HepG2 (cell line): ENCODE data around the gene BTBD6. TPM values are rescaled to one million over a fixed set of nuclear protein-coding genes. Genes with fewer than 3 reads are reported as not detected.

Experiments
- ATAC-seq: fragments of 200-7000 bp; cut with Tn5 transposase; 3 replicates; pipeline ENCODE4 v1.9.1; 2020; ENCODE audit warnings: mild to moderate bottlenecking, moderate library complexity
- BruUV-seq: library from RNA; stranded (reverse); fragments of 400-500 nt; replicated peaks from 2 replicates; lab custom pipeline; 2021; lab: Mats Ljungman, UMichigan
- CTCF ChIA-PET: fragments of 300-600 bp; formaldehyde crosslinking; extraction: SDS; loops from one replicate; lab custom pipeline; 2021; ENCODE audit warnings: low total read pairs, inconsistent platforms, low intra/inter-chr PET ratio; lab: Yijun Ruan, JAX
- POLR2A ChIA-PET: fragments of 350-600 bp; sonication (Branson Sonifier 250); formaldehyde crosslinking; loops from one replicate; lab custom pipeline; 2020; ENCODE audit warnings: antibody characterized with exemption, inconsistent platforms; lab: Yijun Ruan, JAX
- DNase-seq: peaks from one replicate; pipeline ENCODE4 v3.0.0-alpha.2; 2015; ENCODE audit warnings: low spot score
- FAIRE-seq: peaks from 3 replicates; lab custom pipeline; 2011; peaks lifted over from hg19 to GRCh38; lab: Jason Lieb, UNC
- H2AFZ ChIP-seq: one replicate; pipeline ENCODE4 v1.6.1; 2011; ENCODE audit warnings: low read length, inconsistent platforms
- H3K27ac ChIP-seq: fragments of 300-600 bp; 3 replicates; pipeline ENCODE4 v1.8.0; 2011; ENCODE audit warnings: mixed run types, mild to moderate bottlenecking, mixed read lengths, low read length, inconsistent platforms; ENCODE audit not compliant: insufficient read depth; ENCODE audit errors: extremely low read length
- H3K27me3 ChIP-seq, 2 experiments: fragments of 200-600 bp in 1 of 2; 2 replicates in 1 of 2; 3 replicates in 1 of 2; pipeline versions ENCODE4 v1.6.0 to v1.8.0; 2011; ENCODE audit warnings: low read length in 2 of 2, mild to moderate bottlenecking in 2 of 2, moderate library complexity in 2 of 2, inconsistent platforms in 1 of 2; ENCODE audit not compliant: insufficient read depth in 2 of 2, control insufficient read depth in 1 of 2
- H3K36me3 ChIP-seq, 2 experiments: fragments of 200-600 bp in 1 of 2; replicated peaks in 1 of 2; 2 replicates in 1 of 2; 3 replicates in 1 of 2; pipeline versions ENCODE4 v1.5.1 to v1.8.0; 2011; ENCODE audit warnings: low read length in 2 of 2, inconsistent platforms in 1 of 2; ENCODE audit not compliant: insufficient read depth in 2 of 2, control insufficient read depth in 1 of 2
- H3K4me1 ChIP-seq: 2 replicates; pipeline ENCODE4 v1.5.1; 2012; ENCODE audit warnings: low read length, inconsistent platforms; ENCODE audit not compliant: insufficient read depth
- H3K4me2 ChIP-seq: 2 replicates; pipeline ENCODE4 v1.6.0; 2011; ENCODE audit warnings: low read depth, low read length, inconsistent platforms
- H3K4me3 ChIP-seq, 3 experiments: fragments of 200-600 bp in 1 of 3; sonication (generic), shearing (Covaris generic) in 1 of 3; replicated peaks in 1 of 3; 2 replicates each; pipeline ENCODE4 v1.5.1; 2011 to 2016; ENCODE audit warnings: low read length in 3 of 3, inconsistent platforms in 2 of 3, low read depth in 2 of 3, mild to moderate bottlenecking in 2 of 3, control low read depth in 1 of 3, mixed read lengths in 1 of 3; ENCODE audit not compliant: insufficient read depth in 1 of 3
- H3K79me2 ChIP-seq: one replicate; pipeline ENCODE4 v1.6.1; 2011; ENCODE audit warnings: low read length, inconsistent platforms; ENCODE audit not compliant: insufficient read depth
- H3K9ac ChIP-seq: 2 replicates; pipeline ENCODE4 v1.6.0; 2011; ENCODE audit warnings: mild to moderate bottlenecking, low read depth, low read length, inconsistent platforms; ENCODE audit not compliant: insufficient read depth
- H3K9me3 ChIP-seq: 2 replicates; pipeline ENCODE4 v1.5.1; 2012; ENCODE audit warnings: mild to moderate bottlenecking, low read length
- H4K20me1 ChIP-seq: 2 replicates; pipeline ENCODE4 v1.6.0; 2011; ENCODE audit warnings: inconsistent platforms, mild to moderate bottlenecking, low read length, moderate library complexity; ENCODE audit not compliant: insufficient read depth
- AGO2 ChIP-seq: fragments of 200-400 bp; formaldehyde crosslinking; optimal IDR thresholded peaks from 2 replicates; pipeline ENCODE3; 2017; ENCODE audit warnings: mild to moderate bottlenecking, low read depth, low read length, moderate library complexity
- MXI1 ChIP-seq: IDR thresholded peaks from 3 replicates; pipeline ENCODE4 v1.6.1; 2012; ENCODE audit warnings: low read depth, low read length, inconsistent platforms, borderline replicate concordance
- MYPOP ChIP-seq: sonication (generic); formaldehyde crosslinking; IDR thresholded peaks from 2 replicates; pipeline ENCODE4 v1.8.1; 2023; ENCODE audit warnings: mild to moderate bottlenecking, moderate library complexity, missing genetic modification reagents
- SOX13 ChIP-seq, 3 experiments: fragments of 450-650 bp in 1 of 3; sonication (generic) in 1 of 3; formaldehyde crosslinking in 1 of 3; IDR thresholded peaks in 2 of 3; conservative IDR thresholded peaks in 1 of 3; 2 replicates each; pipeline versions ENCODE4 v1.5.0 to v1.6.1; 2016 to 2020; ENCODE audit warnings: antibody characterized with exemption in 1 of 3, mild to moderate bottlenecking in 1 of 3, missing compliant biosample characterization in 1 of 3, missing genetic modification reagents in 1 of 3, moderate library complexity in 1 of 3
- ZHX1 ChIP-seq: sonication (generic); formaldehyde crosslinking; IDR thresholded peaks from 2 replicates; pipeline ENCODE4 v1.8.1; 2022; ENCODE audit warnings: low read depth, mild to moderate bottlenecking, missing genetic modification reagents
- WGBS: methylation state at CpG from one replicate; pipeline ENCODE4 v1.1.6; 2017; ENCODE audit warnings: low lambda C conversion rate; 5-methylcytosine and 5-hydroxymethylcytosine counted together
- in situ Hi-C: cut with HindIII; loops from 2 replicates; pipeline ENCODE4 v1.10.0; 2017; ENCODE audit warnings: low pct_unique_long_range_greater_than_20kb; ENCODE audit not compliant: extremely low pct_ligation_motif_present
- intact Hi-C: fragments of 100-400 bp; cut with micrococcal nuclease; formaldehyde crosslinking; loops from one replicate; pipeline ENCODE4 v1.10.0; 2022; ENCODE audit not compliant: unreplicated experiment
- polyA plus RNA-seq, 8 experiments: library from polyadenylated mRNA; depleted of rRNA in 3 of 8; stranded (reverse) in 7 of 8; unstranded in 1 of 8; fragments of >200 nt; fragmentation: Illumina TruSeq in 4 of 8; extraction: Trizol in 4 of 8; gene quantifications; 2 replicates each; pipeline versions ENCODE4 v1.2.1 to v1.2.3, GENCODE V29; 2011 to 2016; ENCODE audit warnings: low read depth in 4 of 8, missing spikeins in 1 of 8, mixed read lengths in 1 of 8; ENCODE audit not compliant: insufficient read depth in 1 of 8
- total RNA-seq, 5 experiments: library from RNA; depleted of rRNA; stranded (reverse); fragments of >200 nt; fragmentation: Illumina TruSeq; extraction: Trizol; gene quantifications; 2 replicates each; pipeline ENCODE4 v1.2.3, GENCODE V29; 2016; ENCODE audit warnings: low read depth in 1 of 5

Gene BTBD6
- total and polyA plus RNA-seq, 2 of the 13 experiments (the other 11 are each of a cell fraction or from before 2014, with no cell fraction given) = not detected

GRCh38 chr14:105285174-105285573 lies 36.8 kb downstream of the BTBD6 start:
- Histone ChIP-seq H3K4me3 (no peak overlapping the region), H3K27me3 (no peaks in the 10 kb centered on the region), H4K20me1 (peaks cover 6% of the 10 kb centered on the region; the same call in 1 of the 2 replicates), H2AFZ (no peak overlapping the region)
- CTCF ChIA-PET = no interaction called here
- BruUV-seq = TSS peak; percentile 43
- TF ChIP-seq ZHX1 (CRISPR knock-in tag) (no peak), SOX13 (IDR thresholded peaks at IDR 0.05) (no peak), SOX13 (CRISPR knock-in tag; conservative IDR thresholded peaks at IDR 0.05 in 1 of 2, IDR thresholded peaks at IDR 0.05 in 1 of 2) (no peak), MXI1 (no peak)
- TF ChIP-seq, all 625 proteins: peak for 0
- POLR2A ChIA-PET = no interaction called here
- no peak for DNase-seq
- H3K4me1 ChIP-seq = peaks cover 6% of the 10 kb centered on the region; the same call in 1 of the 2 replicates
- no peak for FAIRE-seq
- WGBS = 95% methylated on average over 8 of the region's 8 CpGs
- peaks cover 7 to 18% of the 10 kb centered on the region in 2 experiments; a peak in 3 of 5 replicates for H3K36me3 ChIP-seq
- H3K9ac ChIP-seq = no peak overlapping the region
- intact Hi-C loops (no loop called here), in situ Hi-C loops (no loop called here)
- H3K9me3 ChIP-seq = no peaks in the 10 kb centered on the region
- H3K27ac ChIP-seq = no peak overlapping the region
- ATAC-seq = no peak
- no peak overlapping the region for H3K4me2 ChIP-seq
- peaks cover 30% of the 10 kb centered on the region for H3K79me2 ChIP-seq

GRCh38 chr14:105286759-105287144 lies 38.4 kb downstream of the BTBD6 start:
- POLR2A ChIA-PET = no interaction called here
- intact Hi-C loops = no loop called here
- in situ Hi-C loops = no loop called here
- no peak overlapping the region for H3K4me3 ChIP-seq
- no peaks in the 10 kb centered on the region for H3K9me3 ChIP-seq
- no peaks in the 10 kb centered on the region for H3K27me3 ChIP-seq
- no peak overlapping the region for H2AFZ ChIP-seq
- no peak overlapping the region for H3K27ac ChIP-seq
- no peak overlapping the region for H3K4me2 ChIP-seq
- no peak for DNase-seq
- peak; percentile 10 for TF ChIP-seq AGO2
- no peak for TF ChIP-seq MYPOP
- peaks cover 7 to 13% of the 10 kb centered on the region in 2 experiments; a peak in 3 of 5 replicates for H3K36me3 ChIP-seq
- no peak for ATAC-seq
- H3K4me1 ChIP-seq = peaks cover 5% of the 10 kb centered on the region; the same call in 1 of the 2 replicates
- CTCF ChIA-PET = no interaction called here
- no peak for FAIRE-seq
- peaks cover 30% of the 10 kb centered on the region for H3K79me2 ChIP-seq
- peaks cover 10% of the 10 kb centered on the region; the same call in 1 of the 2 replicates for H4K20me1 ChIP-seq
- no TSS peak for BruUV-seq
- H3K9ac ChIP-seq = no peak overlapping the region
- 98% methylated on average over 7 of the region's 9 CpGs for WGBS
